Karpas-422 (cell line): ENCODE data around the gene TCL1A. TPM values are rescaled to one million over a fixed set of nuclear protein-coding genes. Genes with fewer than 3 reads are reported as not detected.
"Not testable (repeated sequence)": the region's sequence is repeated elsewhere in the genome, so short reads cannot be mapped to it uniquely, and the experiment has no call there.

Experiments
- DNase-seq: peaks from one replicate; pipeline ENCODE4 v3.0.0-alpha.2; 2015
- H2AFZ ChIP-seq: fragments of 200-600 bp; sonication (generic); 2 replicates; pipeline ENCODE4 v1.6.1; 2014; ENCODE audit warnings: antibody characterized with exemption, low read length, mixed read lengths
- H3K27ac ChIP-seq: fragments of 200-600 bp; sonication (generic); 2 replicates; pipeline ENCODE4 v1.5.1; 2014; ENCODE audit warnings: mild to moderate bottlenecking, low read length, moderate library complexity
- H3K27me3 ChIP-seq: fragments of 200-600 bp; sonication (generic); 2 replicates; pipeline ENCODE4 v1.6.1; 2014; ENCODE audit warnings: low read length, mixed read lengths
- H3K36me3 ChIP-seq: fragments of 200-600 bp; sonication (generic); 2 replicates; pipeline ENCODE4 v1.6.1; 2014; ENCODE audit warnings: low read length, mixed read lengths; ENCODE audit not compliant: insufficient read depth
- H3K4me1 ChIP-seq: fragments of 200-600 bp; sonication (generic); 2 replicates; pipeline ENCODE4 v1.6.1; 2014; ENCODE audit warnings: mild to moderate bottlenecking, low read length, mixed read lengths
- H3K4me2 ChIP-seq: fragments of 200-600 bp; sonication (generic); 2 replicates; pipeline ENCODE4 v1.6.1; 2014; ENCODE audit warnings: low read length, low read depth, mild to moderate bottlenecking; ENCODE audit not compliant: poor library complexity, severe bottlenecking
- H3K4me3 ChIP-seq: fragments of 200-600 bp; sonication (generic); 2 replicates; pipeline ENCODE4 v1.5.1; 2014; ENCODE audit warnings: mild to moderate bottlenecking, antibody characterized with exemption, low read length, mixed read lengths
- H3K79me2 ChIP-seq: fragments of 200-600 bp; sonication (generic); 2 replicates; pipeline ENCODE4 v1.6.1; 2014; ENCODE audit warnings: mild to moderate bottlenecking, low read length, mixed read lengths
- H3K9ac ChIP-seq: fragments of 200-600 bp; sonication (generic); 2 replicates; pipeline ENCODE4 v1.6.0; 2014; ENCODE audit warnings: low read length
- H3K9me2 ChIP-seq: fragments of 200-600 bp; sonication (generic), shearing (Covaris generic); replicated peaks from 2 replicates; pipeline ENCODE4 v1.6.0; 2014; ENCODE audit warnings: mild to moderate bottlenecking, low read length, moderate library complexity; ENCODE audit not compliant: insufficient read depth
- H3K9me3 ChIP-seq: fragments of 300-700, 200-600 bp; sonication (generic); 2 replicates; pipeline ENCODE4 v1.6.1; 2014; ENCODE audit warnings: low read length, mixed read lengths
- H4K20me1 ChIP-seq: fragments of 200-600 bp; sonication (generic); 2 replicates; pipeline ENCODE4 v1.6.1; 2014; ENCODE audit warnings: mild to moderate bottlenecking, antibody characterized with exemption, low read length, low read depth; ENCODE audit not compliant: insufficient read depth
- total RNA-seq: library from RNA; depleted of rRNA; stranded (reverse); fragments of >200 nt; shearing (Covaris generic); gene quantifications from 2 replicates; pipeline ENCODE4 v1.2.3, GENCODE V29; 2014; ENCODE audit warnings: low replicate concordance

Gene TCL1A
- total RNA-seq, 1 experiment from 2014 or later = 24.1 TPM

DNA sequence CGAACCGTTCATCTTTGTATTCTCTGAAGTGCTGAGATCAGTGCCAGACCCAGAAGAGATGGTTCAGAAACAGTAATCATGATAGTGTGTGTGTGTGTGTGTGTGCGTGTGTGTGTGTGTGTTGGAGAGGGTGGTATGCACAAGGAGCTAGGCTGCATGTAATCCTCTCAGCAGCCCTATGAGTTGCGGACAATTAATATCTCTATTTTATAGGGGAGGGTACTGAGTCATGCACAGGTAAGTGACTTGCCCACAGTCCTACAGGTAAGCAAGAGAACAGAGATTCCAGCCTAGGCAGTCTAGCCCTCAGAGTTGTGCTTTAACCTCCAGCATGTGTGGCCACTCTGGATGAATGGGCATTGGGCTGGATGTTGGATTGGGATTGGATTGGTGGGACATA, 27.9 kb upstream of the TCL1A start:
- no peak overlapping the region for H3K4me2 ChIP-seq
- H3K4me1 ChIP-seq = no peaks in the 10 kb centered on the region
- H3K9me2 ChIP-seq = no peaks in the 10 kb centered on the region
- H3K79me2 ChIP-seq = no peaks in the 10 kb centered on the region
- DNase-seq = no peak
- H3K9ac ChIP-seq = no peak overlapping the region
- H3K27me3 ChIP-seq = no peaks in the 10 kb centered on the region
- no peaks in the 10 kb centered on the region for H4K20me1 ChIP-seq
- no peak overlapping the region for H3K4me3 ChIP-seq
- no peaks in the 10 kb centered on the region for H3K9me3 ChIP-seq
- no peaks in the 10 kb centered on the region for H3K36me3 ChIP-seq
- H2AFZ ChIP-seq = no peak overlapping the region
- no peak overlapping the region for H3K27ac ChIP-seq

DNA sequence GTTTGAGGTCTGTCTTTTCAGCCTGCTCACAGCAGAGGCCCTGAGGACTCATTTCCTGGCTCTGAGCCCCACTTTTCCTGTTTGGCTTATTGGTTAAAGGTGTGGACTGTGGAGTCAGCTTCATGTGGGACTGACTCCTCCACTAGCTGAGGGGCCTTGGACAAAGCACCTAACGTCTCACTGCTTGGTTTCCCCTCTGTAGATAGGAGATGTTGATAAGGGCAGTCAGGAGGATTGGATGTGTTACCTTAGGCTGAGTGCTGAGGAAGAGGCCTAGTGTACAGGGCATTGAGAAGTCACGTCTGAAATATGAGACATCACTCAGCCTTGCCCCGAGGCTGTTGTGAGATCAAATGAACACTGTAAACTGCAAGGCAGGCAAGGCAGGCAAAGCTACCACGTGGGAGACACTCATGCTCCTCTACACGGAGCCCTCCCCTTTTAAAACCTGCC, 27.1 kb upstream of the TCL1A start:
- Histone ChIP-seq H3K27me3 (no peaks in the 10 kb centered on the region), H3K79me2 (no peaks in the 10 kb centered on the region), H3K4me2 (no peak overlapping the region), H3K4me1 (no peaks in the 10 kb centered on the region), H3K4me3 (no peak overlapping the region), H3K9me3 (no peaks in the 10 kb centered on the region), H2AFZ (no peak overlapping the region; the same call in 1 of the 2 replicates), H4K20me1 (no peaks in the 10 kb centered on the region), H3K27ac (no peak overlapping the region), H3K36me3 (no peaks in the 10 kb centered on the region), H3K9me2 (no peaks in the 10 kb centered on the region), H3K9ac (no peak overlapping the region)
- no peak for DNase-seq

DNA sequence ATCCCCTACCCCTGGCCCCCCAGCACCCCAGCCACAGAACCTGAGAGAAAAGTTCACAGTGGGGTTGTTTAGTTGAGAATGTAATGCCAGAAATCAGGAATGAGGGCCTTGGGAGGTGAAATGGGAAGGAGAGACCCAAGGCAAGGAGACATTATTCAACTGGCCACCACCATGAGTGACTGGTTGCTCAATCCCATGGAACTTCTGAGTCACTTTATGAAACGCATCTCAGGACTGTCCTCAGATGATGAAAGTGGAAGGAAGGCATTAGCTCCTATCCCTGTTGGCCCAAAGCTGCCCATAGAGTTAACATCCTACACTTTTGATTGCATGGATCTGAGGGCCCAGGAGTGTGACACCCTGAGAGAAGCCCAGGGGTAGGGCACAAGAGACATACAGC, 25.4 kb upstream of the TCL1A start:
- Histone ChIP-seq H3K9me3 (no peaks in the 10 kb centered on the region), H3K9ac (no peak overlapping the region), H3K4me1 (no peaks in the 10 kb centered on the region), H3K27ac (no peak overlapping the region), H3K36me3 (no peaks in the 10 kb centered on the region), H3K27me3 (no peaks in the 10 kb centered on the region), H3K9me2 (no peaks in the 10 kb centered on the region), H4K20me1 (no peaks in the 10 kb centered on the region), H3K4me2 (no peak overlapping the region), H2AFZ (no peak overlapping the region), H3K4me3 (no peak overlapping the region), H3K79me2 (no peaks in the 10 kb centered on the region)
- DNase-seq = no peak

DNA sequence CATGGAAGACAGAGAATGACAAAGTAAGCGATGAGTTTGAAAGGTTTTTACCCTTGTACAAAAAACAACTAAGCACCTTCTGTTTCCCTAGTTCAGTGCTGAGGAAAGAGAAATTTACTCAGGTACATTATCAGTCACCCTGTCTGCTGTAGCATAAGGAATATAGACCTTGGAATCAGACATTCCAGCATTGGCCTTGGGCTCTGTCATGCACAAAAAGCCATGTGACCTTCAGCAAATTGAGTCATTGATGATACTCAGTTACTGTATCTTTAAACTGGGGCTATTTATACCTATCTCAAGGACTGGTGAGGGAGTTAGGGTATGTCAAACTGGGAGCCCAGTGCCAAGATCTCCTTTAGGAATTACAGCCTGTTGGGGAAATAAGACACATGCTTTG, 19.3 kb upstream of the TCL1A start:
- Histone ChIP-seq H3K27me3 (no peaks in the 10 kb centered on the region), H3K9me3 (no peaks in the 10 kb centered on the region), H3K36me3 (no peaks in the 10 kb centered on the region), H4K20me1 (no peaks in the 10 kb centered on the region), H3K4me2 (no peak overlapping the region), H3K79me2 (no peaks in the 10 kb centered on the region), H3K9me2 (no peaks in the 10 kb centered on the region), H3K4me3 (no peak overlapping the region), H3K9ac (no peak overlapping the region), H3K4me1 (peaks cover 18% of the 10 kb centered on the region), H2AFZ (no peak overlapping the region), H3K27ac (no peak overlapping the region)
- DNase-seq = no peak

DNA sequence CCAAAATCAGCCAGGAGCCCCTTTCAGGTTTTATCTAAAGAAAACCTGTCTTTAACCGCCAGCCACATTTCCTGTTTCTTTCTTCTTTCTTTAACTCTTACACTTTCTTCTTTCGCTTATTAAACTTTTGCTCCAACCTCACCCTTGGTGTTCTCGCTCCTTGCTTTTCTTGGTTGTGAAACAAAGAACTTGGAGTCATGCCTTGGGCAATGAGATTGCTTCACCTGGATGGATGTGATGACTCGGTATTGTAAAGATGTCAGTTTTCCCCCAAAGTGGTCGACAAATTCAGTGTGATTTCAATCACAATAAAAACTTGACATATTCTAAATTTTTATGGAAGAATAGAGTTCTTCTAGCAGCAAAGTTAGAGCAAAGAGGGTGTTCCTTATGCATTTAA, 16.2 kb upstream of the TCL1A start:
- Histone ChIP-seq H3K4me2 (no peak overlapping the region), H3K4me1 (peaks cover 39% of the 10 kb centered on the region), H3K9me2 (no peaks in the 10 kb centered on the region), H3K27ac (no peak overlapping the region), H3K4me3 (no peak overlapping the region), H3K79me2 (no peaks in the 10 kb centered on the region), H3K9me3 (no peaks in the 10 kb centered on the region), H3K36me3 (no peaks in the 10 kb centered on the region), H3K9ac (no peak overlapping the region), H3K27me3 (no peaks in the 10 kb centered on the region), H2AFZ (no peak overlapping the region), H4K20me1 (no peaks in the 10 kb centered on the region)
- DNase-seq = no peak

DNA sequence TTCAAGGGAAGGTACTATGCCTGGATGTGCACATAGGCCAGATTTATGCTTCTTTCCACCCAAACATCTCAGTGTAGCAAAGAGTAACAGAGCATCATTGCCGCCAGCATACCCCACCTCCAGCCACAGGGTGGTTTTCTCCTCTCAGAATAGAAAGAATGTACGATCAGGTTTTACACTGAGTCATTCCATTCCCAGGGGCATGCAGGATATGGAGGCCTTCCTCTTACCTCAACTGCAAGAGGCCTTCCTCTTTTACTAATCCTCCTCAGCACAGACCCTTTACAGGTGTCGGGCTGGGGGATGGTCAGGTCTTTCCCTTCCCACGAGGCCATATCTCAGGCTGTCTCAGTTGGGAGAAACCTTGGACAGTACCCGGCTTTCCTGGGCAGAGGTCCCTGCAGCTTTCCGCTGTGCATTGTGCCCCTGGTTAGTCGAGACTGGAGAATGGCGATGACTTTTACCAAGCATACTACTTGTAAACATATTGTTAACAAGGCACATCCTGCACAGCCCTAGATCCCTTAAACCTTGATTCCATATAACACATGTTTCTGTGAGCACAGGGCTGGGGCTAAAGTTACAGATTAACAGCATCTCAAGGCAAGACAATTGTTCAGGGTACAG, 15.6 kb upstream of the TCL1A start:
- peak; percentile 81 for DNase-seq
- H3K27ac ChIP-seq, H3K79me2 ChIP-seq, H2AFZ ChIP-seq, H3K36me3 ChIP-seq, H3K9ac ChIP-seq, H3K9me2 ChIP-seq, H4K20me1 ChIP-seq, H3K4me3 ChIP-seq, H3K9me3 ChIP-seq, H3K27me3 ChIP-seq: not testable (repeated sequence)
- Histone ChIP-seq H3K4me2 (peak overlapping the region; percentile 48), H3K4me1 (peaks cover 40% of the 10 kb centered on the region)

DNA sequence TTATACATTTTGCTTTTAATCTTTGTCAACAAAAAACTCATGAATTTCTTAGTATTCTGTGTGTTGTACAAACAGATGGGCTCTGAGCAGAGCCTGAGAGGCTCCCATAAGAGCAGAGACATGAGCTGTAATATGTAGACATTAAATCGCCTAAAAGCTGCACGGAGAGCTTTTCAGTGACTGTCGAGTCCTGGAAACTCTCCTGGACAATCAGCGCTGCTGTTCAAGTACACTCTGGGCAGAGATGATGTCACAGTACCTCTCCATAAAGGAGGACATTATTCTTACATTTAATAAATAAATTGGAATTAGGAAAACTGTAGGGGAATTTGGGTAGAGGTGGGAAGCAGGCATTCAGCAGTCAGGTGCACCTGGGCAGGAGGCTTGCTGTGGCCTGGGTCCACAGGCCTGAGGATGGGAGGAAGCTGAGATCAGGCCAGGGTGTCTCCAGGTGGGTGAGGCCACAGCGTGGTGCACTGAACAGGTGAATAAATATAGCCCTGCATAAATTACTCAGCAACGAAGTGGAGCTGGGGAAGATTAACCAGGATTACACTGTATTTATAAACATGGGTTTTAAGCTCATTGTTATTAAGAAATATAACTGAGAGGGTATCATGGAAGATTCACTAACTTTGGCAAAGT, 13.3 kb upstream of the TCL1A start:
- H3K4me1 ChIP-seq = peaks cover 40% of the 10 kb centered on the region
- no peaks in the 10 kb centered on the region for H3K9me2 ChIP-seq
- no peak overlapping the region for H3K27ac ChIP-seq
- H3K4me3 ChIP-seq = no peak overlapping the region
- no peak for DNase-seq
- H3K4me2 ChIP-seq = peak overlapping the region; percentile 48
- no peak overlapping the region for H2AFZ ChIP-seq
- no peaks in the 10 kb centered on the region for H3K27me3 ChIP-seq
- H3K9me3 ChIP-seq = no peaks in the 10 kb centered on the region; the same call in 1 of the 2 replicates
- no peaks in the 10 kb centered on the region for H3K79me2 ChIP-seq
- H3K9ac ChIP-seq = no peak overlapping the region
- no peaks in the 10 kb centered on the region for H4K20me1 ChIP-seq
- H3K36me3 ChIP-seq = no peaks in the 10 kb centered on the region

DNA sequence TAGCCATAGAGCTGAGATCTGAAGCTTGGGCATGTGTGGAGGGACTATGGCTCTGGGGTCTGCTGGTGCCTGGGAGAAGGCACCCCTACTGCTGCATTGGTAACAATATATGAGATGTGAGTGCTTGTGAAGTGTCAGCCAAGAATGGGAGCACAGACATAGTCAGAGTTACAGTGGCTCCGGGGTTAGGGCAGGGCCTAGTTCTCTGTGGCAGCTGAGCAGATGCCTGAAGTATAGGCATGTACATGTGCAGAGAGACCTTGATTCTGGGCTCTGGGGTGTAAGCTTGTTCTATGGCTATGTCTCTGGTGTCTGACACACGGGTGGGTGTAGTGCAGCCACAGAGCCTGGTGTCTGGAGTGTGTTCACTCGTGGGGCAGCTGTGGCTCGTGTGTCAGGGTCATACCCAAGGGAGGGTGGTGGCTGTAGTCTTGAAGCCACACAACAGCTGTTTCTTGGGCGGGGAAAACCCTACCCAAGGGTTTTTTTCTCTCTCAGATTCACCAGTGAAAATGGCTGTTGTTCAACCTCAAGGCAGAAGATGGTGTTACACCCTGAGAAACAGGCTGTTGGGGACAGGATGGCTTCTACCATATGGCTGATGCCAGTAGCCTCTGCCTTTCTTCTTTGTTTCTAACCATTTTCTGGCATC, 11.9 kb upstream of the TCL1A start:
- H3K4me2 ChIP-seq = no peak overlapping the region
- no peak overlapping the region for H3K27ac ChIP-seq

More for the DNA sequence above, 11.9 kb upstream of the TCL1A start:
- Histone ChIP-seq H2AFZ (no peak overlapping the region), H3K9ac (no peak overlapping the region), H3K9me3 (no peaks in the 10 kb centered on the region; the same call in 1 of the 2 replicates), H4K20me1 (no peaks in the 10 kb centered on the region), H3K9me2 (no peaks in the 10 kb centered on the region), H3K36me3 (no peaks in the 10 kb centered on the region), H3K4me3 (no peak overlapping the region), H3K27me3 (no peaks in the 10 kb centered on the region), H3K79me2 (no peaks in the 10 kb centered on the region), H3K4me1 (peaks cover 40% of the 10 kb centered on the region)
- no peak for DNase-seq
